Inferior parietal cortex (tissue), 1 donor: ENCODE data around the gene PDCD5.
"Not testable (repeated sequence)": the region's sequence is repeated elsewhere in the genome, so short reads cannot be mapped to it uniquely, and the experiment has no call there.

Experiments used
- DNase-seq: peaks from one replicate; pipeline ENCODE4 v3.0.0-alpha.2; 2016; ENCODE audit errors: extremely low spot score

Gene PDCD5

DNA sequence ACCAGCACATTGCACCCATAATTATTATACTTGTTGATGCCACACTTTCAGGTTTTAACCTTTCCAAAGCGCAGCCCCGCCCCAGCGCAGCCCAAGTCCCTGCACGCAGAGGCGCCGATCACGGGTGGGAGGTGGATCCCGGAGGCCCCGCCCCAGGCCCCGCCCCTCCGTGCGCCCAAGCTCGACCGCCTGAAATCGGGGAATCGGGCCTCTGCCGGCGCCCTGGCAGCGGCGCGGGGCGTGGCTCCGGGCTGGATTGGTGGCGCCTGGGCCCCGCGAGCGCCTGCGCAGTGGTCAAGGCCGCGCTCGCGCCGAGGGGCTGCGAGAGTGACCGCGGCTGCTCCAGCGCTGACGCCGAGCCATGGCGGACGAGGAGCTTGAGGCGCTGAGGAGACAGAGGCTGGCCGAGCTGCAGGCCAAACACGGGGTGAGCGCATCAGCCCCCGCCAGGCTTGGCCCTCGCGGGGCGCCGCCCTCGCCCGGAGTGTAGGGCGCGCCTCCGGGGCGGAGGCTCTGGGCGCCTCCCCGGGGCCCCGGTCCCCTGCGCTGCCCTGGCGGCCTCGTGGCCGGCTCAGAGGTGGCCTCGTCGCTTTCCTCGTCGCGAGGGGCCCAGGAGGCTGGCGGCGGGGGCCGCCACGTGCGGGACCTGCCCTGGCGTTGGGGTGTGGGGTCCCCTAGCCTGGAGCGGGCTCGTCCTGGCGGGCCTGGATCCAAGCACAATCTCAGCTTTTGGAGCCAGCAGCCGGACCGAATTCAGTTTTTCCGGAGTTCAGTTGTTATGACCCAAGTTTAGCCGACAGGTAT is at the start of gene PDCD5:
PDCD5 (plus strand) TSS at position 290 of the 804 bp plus-strand sequence; CDS start at position 362, 72 bp downstream.
- DNase-seq: peak; percentile 89

DNA sequence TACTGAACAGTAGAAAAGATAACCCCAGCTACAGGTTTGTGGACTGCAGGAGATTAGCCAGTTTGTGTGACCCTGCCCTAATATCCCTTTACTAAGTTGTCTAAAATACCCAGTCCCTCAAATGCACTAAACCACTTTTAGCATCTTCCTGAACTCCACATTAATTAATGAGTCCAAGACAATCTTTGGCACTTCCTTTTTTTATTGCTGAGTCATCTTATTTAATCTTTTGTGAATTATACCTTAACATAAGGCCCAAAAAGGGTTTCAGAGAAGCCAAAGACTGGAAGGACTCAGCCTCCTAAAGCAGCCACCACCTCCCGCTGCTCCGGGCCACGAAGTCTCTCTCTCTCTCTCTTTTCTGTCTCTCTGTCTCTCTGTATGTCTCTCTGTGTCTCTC is 48.8 kb upstream of the PDCD5 start:
- DNase-seq: no peak

DNA sequence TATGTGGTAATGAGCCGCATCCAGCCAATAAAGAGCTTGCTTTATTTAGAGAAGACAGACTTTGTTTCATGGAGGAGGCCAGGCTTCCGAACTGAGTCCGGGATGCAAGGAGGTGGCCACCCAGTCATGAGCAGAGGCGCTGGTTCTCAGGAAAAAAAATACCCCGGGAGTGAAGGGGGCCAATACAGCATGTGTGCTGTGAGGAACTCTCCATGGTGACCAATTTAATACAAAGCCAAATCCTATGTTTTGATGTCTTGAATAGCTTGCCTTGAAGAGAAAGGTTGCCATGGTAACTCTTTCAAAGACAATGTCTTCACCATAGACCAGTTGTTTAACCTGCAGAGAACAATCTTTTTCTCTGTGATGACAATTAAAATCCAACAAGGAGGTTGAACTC is 43.4 kb upstream of the PDCD5 start:
- no peak for DNase-seq

DNA sequence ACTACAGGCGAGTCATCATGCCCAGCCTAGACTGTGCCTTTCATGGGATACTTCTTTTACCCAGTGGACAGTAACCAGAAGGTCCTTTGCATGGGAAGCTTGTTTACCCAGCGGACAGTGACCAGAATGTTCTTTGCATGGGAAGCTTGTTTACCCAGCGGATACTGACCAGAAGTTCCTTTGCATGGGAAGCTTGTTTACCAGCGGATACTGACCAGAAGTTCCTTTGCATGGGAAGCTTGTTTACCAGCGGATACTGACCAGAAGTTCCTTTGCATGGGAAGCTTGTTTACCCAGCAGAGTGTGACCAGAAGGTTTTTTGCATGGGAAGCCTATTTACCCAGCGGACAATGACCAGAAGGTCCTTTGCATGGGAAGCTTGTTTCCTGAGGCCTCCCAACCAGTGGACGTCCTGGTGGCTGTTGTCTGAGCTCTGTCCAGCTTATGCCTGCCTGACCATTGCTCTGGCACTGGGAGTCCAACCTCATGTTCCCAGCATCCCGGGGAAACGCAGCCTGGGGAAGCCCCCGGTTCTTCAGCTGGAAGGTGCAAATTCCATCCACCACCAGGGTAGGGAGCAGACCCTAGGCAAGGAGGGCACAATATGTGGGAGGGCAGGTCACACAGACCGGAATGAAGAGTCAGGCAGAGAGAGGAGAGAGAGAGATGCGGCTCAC is 41.6 kb upstream of the PDCD5 start:
- DNase-seq: no peak

GRCh38 chr19:32540621-32541020 is 40.4 kb upstream of the PDCD5 start:
- no peak for DNase-seq

GRCh38 chr19:32541376-32541775 is 39.6 kb upstream of the PDCD5 start:
- not testable (repeated sequence) for DNase-seq

GRCh38 chr19:32542477-32543108 is 38.4 kb upstream of the PDCD5 start:
- DNase-seq: no peak

- DNase-seq: no peak
These were observed 37.7 kb upstream of the PDCD5 start for GRCh38 chr19:32543115-32543900.

GRCh38 chr19:32544917-32545316 is 36.1 kb upstream of the PDCD5 start:
- DNase-seq: no peak

DNA sequence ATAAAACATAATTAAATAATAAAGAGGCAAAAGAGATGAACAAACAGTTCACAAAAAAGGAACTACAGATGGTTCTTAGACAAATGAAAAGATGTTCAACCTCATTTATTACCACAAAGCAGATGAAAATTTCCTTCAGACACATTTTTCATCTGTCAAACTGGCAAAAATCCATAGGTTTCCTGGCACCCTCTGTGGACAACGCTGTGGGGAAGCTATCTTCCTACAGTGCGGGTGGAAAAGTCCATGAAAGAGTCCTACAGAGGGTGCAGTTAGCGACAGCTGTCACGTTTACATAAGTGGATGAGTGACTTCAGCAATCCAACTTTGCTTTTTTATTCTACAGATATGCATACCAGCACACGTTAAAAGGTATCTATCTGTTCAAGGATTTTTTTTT is 30.3 kb upstream of the PDCD5 start:
- DNase-seq: peak; percentile 51

- DNase-seq: no peak
These were observed 25.2 kb upstream of the PDCD5 start for GRCh38 chr19:32555786-32556185.

DNA sequence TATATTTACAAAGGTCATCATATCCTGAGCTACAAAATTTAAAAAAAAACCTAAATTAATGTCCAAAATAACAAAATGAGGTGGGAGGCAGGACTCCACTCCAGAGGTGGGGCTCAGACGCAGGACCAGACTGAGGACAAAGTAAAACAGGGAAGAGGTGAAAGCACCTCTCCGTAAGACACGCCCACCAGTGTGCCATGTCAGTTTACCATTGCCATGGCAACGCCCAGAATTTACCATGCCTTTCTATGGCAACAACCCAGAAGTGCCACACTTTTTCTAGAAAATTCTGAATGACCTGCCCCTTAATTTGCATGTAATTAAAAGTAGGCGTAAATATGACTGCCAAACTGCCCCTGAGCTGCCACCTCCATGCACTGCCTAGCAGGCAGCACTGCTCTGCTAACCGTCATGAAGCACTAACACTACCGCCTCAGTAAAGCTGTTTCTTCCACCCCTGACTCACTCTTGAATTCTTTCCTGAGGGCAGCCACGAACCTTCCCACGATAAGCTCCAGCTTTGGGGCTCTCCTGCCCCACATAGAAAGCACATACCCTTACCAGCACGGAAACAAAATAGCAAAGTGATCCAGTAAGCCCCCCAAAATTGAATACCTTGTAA is 22.3 kb upstream of the PDCD5 start:
- no peak for DNase-seq

- DNase-seq: no peak
These were observed 17.2 kb upstream of the PDCD5 start for GRCh38 chr19:32563761-32564160.

DNA sequence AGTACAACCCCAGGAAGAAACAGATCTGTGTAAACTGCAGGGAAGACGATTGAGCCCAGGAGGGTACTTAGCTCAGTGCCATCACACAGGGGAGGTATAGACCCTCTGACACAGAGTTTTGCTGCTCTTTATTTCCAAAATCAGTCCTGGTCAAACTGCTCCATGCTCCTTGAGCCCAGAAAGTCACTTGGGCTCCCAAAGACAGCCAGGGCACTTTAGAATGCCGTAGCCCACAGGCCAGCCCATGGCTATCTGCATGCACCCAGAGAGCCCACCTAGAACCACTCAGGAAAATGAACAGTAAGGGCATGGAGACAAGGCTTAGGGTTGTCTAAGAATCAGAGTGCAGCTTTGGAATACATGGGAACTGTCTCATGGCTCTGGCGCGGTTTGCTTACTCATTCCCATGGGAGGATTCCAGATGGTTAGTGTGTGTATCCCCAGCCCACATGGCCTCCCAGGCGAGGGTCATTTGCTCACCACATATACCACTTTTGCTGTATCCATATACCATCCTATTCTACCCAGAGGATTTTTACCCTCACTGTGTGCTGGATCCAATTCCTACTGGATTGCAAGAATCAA is 14.7 kb upstream of the PDCD5 start:
- DNase-seq: no peak

- DNase-seq: no peak
These were observed 13.5 kb upstream of the PDCD5 start for GRCh38 chr19:32567486-32567885.

DNA sequence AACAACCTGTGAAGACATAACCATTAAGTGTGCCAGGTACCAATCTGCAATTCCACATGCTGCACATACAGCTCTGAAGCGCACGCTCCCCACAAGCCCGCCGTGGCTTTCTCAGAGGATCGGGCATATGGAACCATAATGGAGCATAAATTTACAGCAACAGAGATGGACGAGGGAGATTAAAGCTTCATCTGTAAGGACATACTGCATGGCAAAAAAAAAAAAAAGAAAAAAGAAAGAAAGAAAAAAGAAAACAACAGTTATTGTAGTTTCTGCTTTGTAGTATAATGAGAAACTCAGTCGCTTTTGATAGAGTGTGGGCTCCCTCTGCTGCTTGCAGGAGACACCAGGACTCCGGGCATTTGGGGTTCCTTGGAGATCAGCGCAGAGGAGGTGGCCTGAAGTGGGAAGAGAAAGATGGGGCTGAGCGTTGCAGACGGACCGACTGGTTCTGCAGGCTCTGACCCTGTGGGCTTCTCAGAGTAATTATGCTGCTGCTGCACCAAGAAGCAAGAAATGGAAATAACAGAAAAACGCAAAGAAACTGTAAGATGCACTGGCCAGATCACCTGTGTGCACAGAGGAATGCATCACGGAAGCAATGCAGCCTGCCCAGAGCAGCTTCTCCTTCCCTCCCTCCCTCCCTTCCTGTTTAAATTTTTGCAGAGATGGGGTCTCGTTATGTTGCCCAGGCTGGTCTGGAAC is 10.8 kb upstream of the PDCD5 start:
- DNase-seq: peak; percentile 85

- DNase-seq: not testable (repeated sequence)
These were observed 9.4 kb upstream of the PDCD5 start for GRCh38 chr19:32571471-32572075.

- DNase-seq: not testable (repeated sequence)
These were observed 8.1 kb upstream of the PDCD5 start for GRCh38 chr19:32572700-32573491.

GRCh38 chr19:32573492-32573794 is 7.5 kb upstream of the PDCD5 start:
- no peak for DNase-seq
